ENCODE results near the gene NOX5.

NOX5 gene

GRCh38 chr15:68994149-68994548, 20.3 kb upstream of the NOX5 start:
- DNase-seq = no peak
- H3K36me3 ChIP-seq (ENCODE audit: control insufficient read depth in 1 of 2, insufficient read depth in 2 of 2, low read depth in 1 of 2, low read length in 2 of 2) = no peaks in the 10 kb centered on the region
- WGBS = 63% methylated on average over 2 of the region's 2 CpGs

GRCh38 chr15:68994981-68995761, 19.3 kb upstream of the NOX5 start:
- Histone ChIP-seq H3K4me3 (ENCODE audit: insufficient read depth in 1 of 2, low read depth in 1 of 2, low read length in 2 of 2) (no peak overlapping the region), H3K4me1 (ENCODE audit: control insufficient read depth, insufficient read depth, low read depth, low read length) (peaks cover 4% of the 10 kb centered on the region), H3K9me3 (ENCODE audit: control insufficient read depth, low read length) (no peaks in the 10 kb centered on the region), H3K4me2 (ENCODE audit: low read length, poor library complexity, severe bottlenecking) (no peak overlapping the region), H4K91ac (ENCODE audit: low read length) (no peak overlapping the region), H2BK12ac (ENCODE audit: low read length in 2 of 2) (no peak overlapping the region), H3K27ac (ENCODE audit: low read length, poor library complexity, severe bottlenecking) (no peak overlapping the region), H2BK5ac (ENCODE audit: low read depth, low read length, poor library complexity, severe bottlenecking) (no peak overlapping the region), H2AFZ (ENCODE audit: low read depth, low read length) (no peak overlapping the region), H4K8ac (ENCODE audit: low read length) (no peak overlapping the region), H3K27me3 (ENCODE audit: control insufficient read depth in 1 of 2, insufficient read depth in 1 of 2, low read length in 2 of 2) (peaks cover 13 to 19% of the 10 kb centered on the region in 2 experiments), H3K18ac (ENCODE audit: low read depth in 1 of 2, low read length in 2 of 2) (no peak overlapping the region), H3K36me3 (ENCODE audit: control insufficient read depth in 1 of 2, insufficient read depth in 2 of 2, low read depth in 1 of 2, low read length in 2 of 2) (no peaks in the 10 kb centered on the region), H3K79me1 (replicated peaks; ENCODE audit: low read length, poor library complexity, severe bottlenecking) (no peaks in the 10 kb centered on the region), H3K4ac (ENCODE audit: low read depth in 1 of 2, low read length in 2 of 2) (no peak overlapping the region), H2AK5ac (ENCODE audit: low read length, severe bottlenecking) (no peak overlapping the region), H3K9ac (ENCODE audit: low read length) (no peak overlapping the region), H3K14ac (ENCODE audit: low read length in 2 of 2) (no peak overlapping the region), H2BK120ac (ENCODE audit: low read depth, low read length) (no peak overlapping the region), H2BK15ac (ENCODE audit: low read depth, poor library complexity, severe bottlenecking) (no peak overlapping the region), H3K23ac (ENCODE audit: low read length in 2 of 2) (no peak overlapping the region)
- WGBS = 80% methylated on average over 7 of the region's 9 CpGs
- DNase-seq = no peak

More at GRCh38 chr15:68994149-68994548, 20.3 kb upstream of the NOX5 start:
- no peak overlapping the region for H2BK5ac ChIP-seq (ENCODE audit: low read depth, low read length, poor library complexity, severe bottlenecking)
- no peak overlapping the region for H2AK5ac ChIP-seq (ENCODE audit: low read length, severe bottlenecking)
- no peak overlapping the region for H3K4me2 ChIP-seq (ENCODE audit: low read length, poor library complexity, severe bottlenecking)
- no peak overlapping the region for H3K4ac ChIP-seq (ENCODE audit: low read depth in 1 of 2, low read length in 2 of 2)
- H3K4me1 ChIP-seq (ENCODE audit: control insufficient read depth, insufficient read depth, low read depth, low read length) = peaks cover 4% of the 10 kb centered on the region
- H3K79me1 ChIP-seq (replicated peaks; ENCODE audit: low read length, poor library complexity, severe bottlenecking) = no peaks in the 10 kb centered on the region
- no peak overlapping the region for H2BK15ac ChIP-seq (ENCODE audit: low read depth, poor library complexity, severe bottlenecking)
- H4K91ac ChIP-seq (ENCODE audit: low read length) = no peak overlapping the region
- H3K27me3 ChIP-seq (ENCODE audit: control insufficient read depth in 1 of 2, insufficient read depth in 1 of 2, low read length in 2 of 2) = peaks cover 17 to 23% of the 10 kb centered on the region in 2 experiments
- H2BK12ac ChIP-seq (ENCODE audit: low read length in 2 of 2) = no peak overlapping the region
- H3K4me3 ChIP-seq (ENCODE audit: insufficient read depth in 1 of 2, low read depth in 1 of 2, low read length in 2 of 2) = no peak overlapping the region
- no peak overlapping the region for H3K18ac ChIP-seq (ENCODE audit: low read depth in 1 of 2, low read length in 2 of 2)
- H3K27ac ChIP-seq (ENCODE audit: low read length, poor library complexity, severe bottlenecking) = no peak overlapping the region
- no peak overlapping the region for H2BK120ac ChIP-seq (ENCODE audit: low read depth, low read length)
- H3K23ac ChIP-seq (ENCODE audit: low read length in 2 of 2) = no peak overlapping the region
- H2AFZ ChIP-seq (ENCODE audit: low read depth, low read length) = no peak overlapping the region
- no peak overlapping the region for H4K8ac ChIP-seq (ENCODE audit: low read length)
- no peak overlapping the region for H3K9ac ChIP-seq (ENCODE audit: low read length)
- H3K9me3 ChIP-seq (ENCODE audit: control insufficient read depth, low read length) = no peaks in the 10 kb centered on the region
- H3K14ac ChIP-seq (ENCODE audit: low read length in 2 of 2) = no peak overlapping the region

- Histone ChIP-seq H3K14ac (ENCODE audit: low read length in 2 of 2) (no peak overlapping the region), H4K91ac (ENCODE audit: low read length) (no peak overlapping the region), H3K4me1 (ENCODE audit: control insufficient read depth, insufficient read depth, low read depth, low read length) (peaks cover 4% of the 10 kb centered on the region), H3K18ac (ENCODE audit: low read depth in 1 of 2, low read length in 2 of 2) (peak overlapping the region in 1 of 2 experiments; percentile 35), H3K9me3 (ENCODE audit: control insufficient read depth, low read length) (no peaks in the 10 kb centered on the region), H2BK5ac (ENCODE audit: low read depth, low read length, poor library complexity, severe bottlenecking) (no peak overlapping the region), H3K36me3 (ENCODE audit: control insufficient read depth in 1 of 2, insufficient read depth in 2 of 2, low read depth in 1 of 2, low read length in 2 of 2) (no peaks in the 10 kb centered on the region), H4K8ac (ENCODE audit: low read length) (no peak overlapping the region), H2AFZ (ENCODE audit: low read depth, low read length) (no peak overlapping the region), H2BK120ac (ENCODE audit: low read depth, low read length) (no peak overlapping the region), H3K27ac (ENCODE audit: low read length, poor library complexity, severe bottlenecking) (no peak overlapping the region), H3K9ac (ENCODE audit: low read length) (no peak overlapping the region), H3K27me3 (ENCODE audit: control insufficient read depth in 1 of 2, insufficient read depth in 1 of 2, low read length in 2 of 2) (peaks cover 17 to 18% of the 10 kb centered on the region in 2 experiments), H3K79me1 (replicated peaks; ENCODE audit: low read length, poor library complexity, severe bottlenecking) (no peaks in the 10 kb centered on the region), H2BK15ac (ENCODE audit: low read depth, poor library complexity, severe bottlenecking) (no peak overlapping the region), H2BK12ac (ENCODE audit: low read length in 2 of 2) (no peak overlapping the region), H3K4me2 (ENCODE audit: low read length, poor library complexity, severe bottlenecking) (no peak overlapping the region), H3K23ac (ENCODE audit: low read length in 2 of 2) (no peak overlapping the region), H3K4ac (ENCODE audit: low read depth in 1 of 2, low read length in 2 of 2) (no peak overlapping the region), H2AK5ac (ENCODE audit: low read length, severe bottlenecking) (no peak overlapping the region), H3K4me3 (ENCODE audit: insufficient read depth in 1 of 2, low read depth in 1 of 2, low read length in 2 of 2) (no peak overlapping the region)
- DNase-seq = no peak
- WGBS = 90% methylated on average over 4 of the region's 4 CpGs
Measured at GRCh38 chr15:68997050-68997449, 17.4 kb upstream of the NOX5 start.

- Histone ChIP-seq H3K14ac (ENCODE audit: low read length in 2 of 2) (no peak overlapping the region), H2BK5ac (ENCODE audit: low read depth, low read length, poor library complexity, severe bottlenecking) (no peak overlapping the region), H3K23ac (ENCODE audit: low read length in 2 of 2) (no peak overlapping the region), H2BK120ac (ENCODE audit: low read depth, low read length) (no peak overlapping the region), H3K4ac (ENCODE audit: low read depth in 1 of 2, low read length in 2 of 2) (no peak overlapping the region), H2BK15ac (ENCODE audit: low read depth, poor library complexity, severe bottlenecking) (no peak overlapping the region), H3K79me1 (replicated peaks; ENCODE audit: low read length, poor library complexity, severe bottlenecking) (no peaks in the 10 kb centered on the region), H4K91ac (ENCODE audit: low read length) (no peak overlapping the region), H2AFZ (ENCODE audit: low read depth, low read length) (no peak overlapping the region), H3K4me2 (ENCODE audit: low read length, poor library complexity, severe bottlenecking) (no peak overlapping the region), H4K8ac (ENCODE audit: low read length) (no peak overlapping the region), H3K9ac (ENCODE audit: low read length) (no peak overlapping the region), H3K18ac (ENCODE audit: low read depth in 1 of 2, low read length in 2 of 2) (no peak overlapping the region), H3K27ac (ENCODE audit: low read length, poor library complexity, severe bottlenecking) (no peak overlapping the region), H3K4me3 (ENCODE audit: insufficient read depth in 1 of 2, low read depth in 1 of 2, low read length in 2 of 2) (no peak overlapping the region), H2AK5ac (ENCODE audit: low read length, severe bottlenecking) (no peak overlapping the region), H3K36me3 (ENCODE audit: control insufficient read depth in 1 of 2, insufficient read depth in 2 of 2, low read depth in 1 of 2, low read length in 2 of 2) (no peaks in the 10 kb centered on the region), H2BK12ac (ENCODE audit: low read length in 2 of 2) (no peak overlapping the region), H3K9me3 (ENCODE audit: control insufficient read depth, low read length) (no peaks in the 10 kb centered on the region), H3K4me1 (ENCODE audit: control insufficient read depth, insufficient read depth, low read depth, low read length) (peaks cover 4% of the 10 kb centered on the region), H3K27me3 (ENCODE audit: control insufficient read depth in 1 of 2, insufficient read depth in 1 of 2, low read length in 2 of 2) (peaks cover 18 to 24% of the 10 kb centered on the region in 2 experiments)
- 72% methylated on average over 4 of the region's 4 CpGs for WGBS
- no peak for DNase-seq
Measured at GRCh38 chr15:68997930-68998777, 16.3 kb upstream of the NOX5 start.

All from mesenchymal stem cell (in vitro differentiated cells and primary cell).